GM18519 (cell line): Measurements from ENCODE around the gene KANSL1.
"Not testable (repeated sequence)": the region's sequence is repeated elsewhere in the genome, so short reads cannot be mapped to it uniquely, and the experiment has no call there.

Source experiments
- ATAC-seq: cut with Tn5 transposase; IDR thresholded peaks from one replicate; pipeline ENCODE4 v1.9.1; 2021; ENCODE audit warnings: mild to moderate bottlenecking, moderate library complexity; ENCODE audit not compliant: unreplicated experiment, low FRiP score

The KANSL1 gene

GRCh38 chr17:46193151-46193625, at the start of gene KANSL1:
Gene KANSL1 (minus strand): TSS chr17:46193429. CDS start chr17:46172143, 21,286 bp downstream.
- peak; percentile 48 for ATAC-seq

- ATAC-seq = not testable (repeated sequence)
Measured at GRCh38 chr17:46231359-46231758, 38.1 kb upstream of the KANSL1 start.

GRCh38 chr17:46225274-46225794, 32.1 kb upstream of the KANSL1 start:
- peak; percentile 90 for ATAC-seq

- peak; percentile 11 for ATAC-seq
Measured at GRCh38 chr17:46224864-46225263, 31.6 kb upstream of the KANSL1 start.

- ATAC-seq = not testable (repeated sequence)
Measured at GRCh38 chr17:46223041-46223440, 29.8 kb upstream of the KANSL1 start.

- ATAC-seq = no peak
Measured at GRCh38 chr17:46216682-46217081, 23.5 kb upstream of the KANSL1 start.

GRCh38 chr17:46212634-46213435, 19.6 kb upstream of the KANSL1 start:
- no peak for ATAC-seq

- no peak for ATAC-seq
Measured at GRCh38 chr17:46208997-46209396, 15.8 kb upstream of the KANSL1 start.

- ATAC-seq = no peak
Measured at GRCh38 chr17:46205975-46206374, 12.7 kb upstream of the KANSL1 start.

GRCh38 chr17:46202424-46202823, 9.2 kb upstream of the KANSL1 start:
- no peak for ATAC-seq

GRCh38 chr17:46201491-46201890, 8.3 kb upstream of the KANSL1 start:
- ATAC-seq = no peak

GRCh38 chr17:46200197-46200596, 7.0 kb upstream of the KANSL1 start:
- no peak for ATAC-seq

- no peak for ATAC-seq
Measured at GRCh38 chr17:46199379-46199778, 6.2 kb upstream of the KANSL1 start.

- ATAC-seq = no peak
Measured at GRCh38 chr17:46198233-46198632, 5.0 kb upstream of the KANSL1 start.

- ATAC-seq = no peak
Measured at GRCh38 chr17:46197530-46197929, 4.3 kb upstream of the KANSL1 start.

- ATAC-seq = no peak
Measured at GRCh38 chr17:46195939-46196716, 2.9 kb upstream of the KANSL1 start.

GRCh38 chr17:46195217-46195855, 2.1 kb upstream of the KANSL1 start:
- no peak for ATAC-seq

- no peak for ATAC-seq
Measured at GRCh38 chr17:46194393-46195216, 1.4 kb upstream of the KANSL1 start.

- ATAC-seq = peak; percentile 43
Measured at GRCh38 chr17:46193626-46194392, 580 bp upstream of the KANSL1 start.
